ENCODE data around the gene SLC23A1.
A peak's percentile ranks its signal among the peaks of the same experiment; 100 is the strongest.

Gene SLC23A1

GRCh38 chr5:139342423-139342723, 40.7 kb downstream of the SLC23A1 start:
- TF ChIP-seq REST (IDR thresholded peaks at IDR 0.05; ENCODE audit: insufficient read depth in 1 of 2, low read depth in 2 of 2, low read length in 2 of 2): no peak
- no peak for TF ChIP-seq POLR2AphosphoS5 (IDR thresholded peaks at IDR 0.05; ENCODE audit: low read depth, low read length)
- TF ChIP-seq FOXP2 (optimal IDR thresholded peaks at IDR 0.05; ENCODE audit: borderline replicate concordance, extremely low read depth, extremely low read length, insufficient read depth): no peak
- no peak for TF ChIP-seq SIN3A (IDR thresholded peaks at IDR 0.05; ENCODE audit: borderline replicate concordance, insufficient read depth, low read length)
- TF ChIP-seq TAF1 (IDR thresholded peaks at IDR 0.05; ENCODE audit: borderline replicate concordance, insufficient read depth, low read length): no peak

GRCh38 chr5:139341689-139342422, 41.2 kb downstream of the SLC23A1 start, which contains the start of gene PAIP2:
TSS of gene PAIP2 (plus strand) at chr5:139341854. CDS start at chr5:139363785, 21,931 bp downstream.
- TF ChIP-seq POLR2AphosphoS5 (IDR thresholded peaks at IDR 0.05; ENCODE audit: low read depth, low read length): peak; percentile 56
- peak; percentile 75; the same call in 1 of the 2 replicates for TF ChIP-seq SIN3A (IDR thresholded peaks at IDR 0.05; ENCODE audit: borderline replicate concordance, insufficient read depth, low read length)
- TF ChIP-seq TAF1 (IDR thresholded peaks at IDR 0.05; ENCODE audit: borderline replicate concordance, insufficient read depth, low read length): 0 out of 2 replicates have a peak, but pooled peaks have one; percentile 1
- peak; percentile 96 for TF ChIP-seq FOXP2 (optimal IDR thresholded peaks at IDR 0.05; ENCODE audit: borderline replicate concordance, extremely low read depth, extremely low read length, insufficient read depth)
- TF ChIP-seq REST (IDR thresholded peaks at IDR 0.05; ENCODE audit: insufficient read depth in 1 of 2, low read depth in 2 of 2, low read length in 2 of 2): no peak; a peak in 1 of 4 replicates

GRCh38 chr5:139341187-139341688, 41.9 kb downstream of the SLC23A1 start:
- TF ChIP-seq TAF1 (IDR thresholded peaks at IDR 0.05; ENCODE audit: borderline replicate concordance, insufficient read depth, low read length): 0 out of 2 replicates have a peak, but pooled peaks have one; percentile 7
- TF ChIP-seq REST (IDR thresholded peaks at IDR 0.05; ENCODE audit: insufficient read depth in 1 of 2, low read depth in 2 of 2, low read length in 2 of 2): no peak

- TF ChIP-seq TAF1 (IDR thresholded peaks at IDR 0.05; ENCODE audit: borderline replicate concordance, insufficient read depth, low read length) (no peak), POLR2AphosphoS5 (IDR thresholded peaks at IDR 0.05; ENCODE audit: low read depth, low read length) (no peak), SIN3A (IDR thresholded peaks at IDR 0.05; ENCODE audit: borderline replicate concordance, insufficient read depth, low read length) (no peak), REST (IDR thresholded peaks at IDR 0.05; ENCODE audit: insufficient read depth in 1 of 2, low read depth in 2 of 2, low read length in 2 of 2) (no peak), FOXP2 (optimal IDR thresholded peaks at IDR 0.05; ENCODE audit: borderline replicate concordance, extremely low read depth, extremely low read length, insufficient read depth) (no peak)
Observed at GRCh38 chr5:139340051-139340450, 43.0 kb downstream of the SLC23A1 start.

Measured in PFSK-1 (cell line).